ENCODE data around the gene IL15. TPM values are rescaled to one million over a fixed set of nuclear protein-coding genes. Genes with fewer than 3 reads are reported as not detected.
"Not testable (repeated sequence)": the region's sequence is repeated elsewhere in the genome, so short reads cannot be mapped to it uniquely, and the experiment has no call there.

Gene IL15
- total RNA-seq, 1 experiment from 2014 or later = 18.0 TPM

GRCh38 chr4:141739636-141740035 lies 103.3 kb downstream of the IL15 start:
- Histone ChIP-seq H3K4me3 (no peak overlapping the region), H3K27me3 (no peaks in the 10 kb centered on the region), H3K27ac (no peak overlapping the region), H3K36me3 (peaks cover 3% of the 10 kb centered on the region; the same call in 1 of the 2 replicates), H3K9me3 (replicated peaks) (0 out of 2 replicates have a peak, but pooled peaks cover 3% of the 10 kb centered on the region), H3K4me1 (no peaks in the 10 kb centered on the region)
- no peak for DNase-seq

GRCh38 chr4:141746026-141746425 lies 109.6 kb downstream of the IL15 start:
- 0 out of 2 replicates have a peak, but pooled peaks cover 3% of the 10 kb centered on the region for H3K9me3 ChIP-seq (replicated peaks)
- H3K36me3 ChIP-seq = no peaks in the 10 kb centered on the region
- DNase-seq = no peak
- no peak overlapping the region for H3K4me3 ChIP-seq
- H3K27ac ChIP-seq = no peak overlapping the region
- H3K27me3 ChIP-seq = no peaks in the 10 kb centered on the region
- no peaks in the 10 kb centered on the region for H3K4me1 ChIP-seq

GRCh38 chr4:141751806-141752205 lies 115.4 kb downstream of the IL15 start:
- H3K4me3 ChIP-seq; H3K9me3 ChIP-seq (replicated peaks); H3K4me1 ChIP-seq; H3K36me3 ChIP-seq; DNase-seq; H3K27me3 ChIP-seq; H3K27ac ChIP-seq: not testable (repeated sequence)

- no peak for DNase-seq
- no peaks in the 10 kb centered on the region for H3K36me3 ChIP-seq
- H3K9me3 ChIP-seq (replicated peaks) = no peaks in the 10 kb centered on the region
- H3K27ac ChIP-seq = no peak overlapping the region
- no peaks in the 10 kb centered on the region for H3K4me1 ChIP-seq
- no peak overlapping the region for H3K4me3 ChIP-seq
- H3K27me3 ChIP-seq = no peaks in the 10 kb centered on the region
These were observed 120.9 kb downstream of the IL15 start for GRCh38 chr4:141757287-141757686.

- no peaks in the 10 kb centered on the region for H3K36me3 ChIP-seq
- H3K4me3 ChIP-seq = no peak overlapping the region
- H3K4me1 ChIP-seq = no peaks in the 10 kb centered on the region
- no peak for DNase-seq
- H3K27ac ChIP-seq = no peak overlapping the region
- H3K9me3 ChIP-seq (replicated peaks) = no peaks in the 10 kb centered on the region
- no peaks in the 10 kb centered on the region for H3K27me3 ChIP-seq
These were observed 123.5 kb downstream of the IL15 start for GRCh38 chr4:141759796-141760425.

- Histone ChIP-seq H3K4me1 (no peaks in the 10 kb centered on the region), H3K27me3 (no peaks in the 10 kb centered on the region), H3K27ac (no peak overlapping the region), H3K9me3 (replicated peaks) (no peaks in the 10 kb centered on the region), H3K4me3 (no peak overlapping the region), H3K36me3 (no peaks in the 10 kb centered on the region)
- no peak for DNase-seq
These were observed 125.5 kb downstream of the IL15 start for GRCh38 chr4:141761926-141762325.

GRCh38 chr4:141763374-141763773 lies 127.0 kb downstream of the IL15 start:
- no peaks in the 10 kb centered on the region for H3K9me3 ChIP-seq (replicated peaks)
- no peaks in the 10 kb centered on the region for H3K27me3 ChIP-seq
- H3K27ac ChIP-seq = no peak overlapping the region
- peak in 1 of 2 experiments; percentile 5 for DNase-seq
- H3K4me1 ChIP-seq = no peaks in the 10 kb centered on the region
- no peaks in the 10 kb centered on the region for H3K36me3 ChIP-seq
- H3K4me3 ChIP-seq = no peak overlapping the region

GRCh38 chr4:141768954-141769353 lies 132.6 kb downstream of the IL15 start:
- H3K27ac ChIP-seq = no peak overlapping the region
- no peak for DNase-seq

GRCh38 chr4:141771889-141772830 lies 135.8 kb downstream of the IL15 start:
- no peak for DNase-seq
- no peaks in the 10 kb centered on the region for H3K9me3 ChIP-seq (replicated peaks)
- H3K4me3 ChIP-seq = no peak overlapping the region
- no peaks in the 10 kb centered on the region for H3K27me3 ChIP-seq
- H3K27ac ChIP-seq = no peak overlapping the region
- H3K36me3 ChIP-seq = no peaks in the 10 kb centered on the region
- H3K4me1 ChIP-seq = no peaks in the 10 kb centered on the region

More at GRCh38 chr4:141768954-141769353, 132.6 kb downstream of the IL15 start:
- Histone ChIP-seq H3K36me3 (no peaks in the 10 kb centered on the region), H3K4me1 (no peaks in the 10 kb centered on the region), H3K27me3 (no peaks in the 10 kb centered on the region), H3K4me3 (no peak overlapping the region), H3K9me3 (replicated peaks) (no peaks in the 10 kb centered on the region)

GRCh38 chr4:141772838-141773237 lies 136.5 kb downstream of the IL15 start:
- H3K4me1 ChIP-seq = no peaks in the 10 kb centered on the region
- no peak for DNase-seq
- H3K4me3 ChIP-seq = no peak overlapping the region
- no peaks in the 10 kb centered on the region for H3K36me3 ChIP-seq
- H3K27me3 ChIP-seq = no peaks in the 10 kb centered on the region
- H3K9me3 ChIP-seq (replicated peaks) = no peaks in the 10 kb centered on the region
- no peak overlapping the region for H3K27ac ChIP-seq

- H3K9me3 ChIP-seq (replicated peaks) = no peaks in the 10 kb centered on the region
- H3K27ac ChIP-seq = no peak overlapping the region
- H3K36me3 ChIP-seq = no peaks in the 10 kb centered on the region
These were observed 145.8 kb downstream of the IL15 start for GRCh38 chr4:141782205-141782604.

More at GRCh38 chr4:141782205-141782604, 145.8 kb downstream of the IL15 start:
- no peak for DNase-seq
- Histone ChIP-seq H3K27me3 (no peaks in the 10 kb centered on the region), H3K4me3 (no peak overlapping the region), H3K4me1 (no peaks in the 10 kb centered on the region)

Measured in SJCRH30 (cell line).